Epithelial cell of prostate (primary cell): Measurements from ENCODE around the gene CASP2.
"Not testable (repeated sequence)": the region's sequence is repeated elsewhere in the genome, so short reads cannot be mapped to it uniquely, and the experiment has no call there.

Experiments used
- DNase-seq: peaks from one replicate; pipeline ENCODE4 v3.0.0-alpha.2; 2011; ENCODE audit warnings: low read depth, low spot score
- H3K27ac ChIP-seq: fragments of 450-650 bp; 2 replicates; pipeline ENCODE4 v1.5.1; 2017; ENCODE audit warnings: mild to moderate bottlenecking

Gene CASP2

GRCh38 chr7:143263266-143264195 lies 24.6 kb upstream of the CASP2 start, which contains the start of gene GSTK1:
TSS of gene GSTK1 (plus strand) at chr7:143263441. CDS start at chr7:143263514, 73 bp downstream.
- peak within 1 kb of the TSS; percentile 22 for H3K27ac ChIP-seq
- no peak for DNase-seq

DNA sequence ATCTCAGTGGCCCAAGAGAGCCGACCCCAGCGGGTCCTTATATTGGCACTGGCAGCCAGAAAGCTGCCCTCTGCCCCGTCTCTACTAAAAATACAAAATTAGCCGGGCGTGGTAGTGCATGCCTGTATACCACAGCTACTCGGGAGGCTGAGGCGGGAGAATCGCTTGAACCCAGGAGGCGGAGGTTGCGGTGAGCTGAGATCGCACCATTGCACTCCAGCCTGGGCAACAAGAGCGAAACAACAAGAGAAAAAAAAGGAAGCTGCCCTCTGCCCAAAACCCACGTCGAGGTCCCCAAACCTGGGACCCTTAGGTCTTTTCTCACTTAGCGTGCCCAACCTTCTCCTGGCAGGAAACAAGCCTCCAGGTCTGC lies 24.0 kb upstream of the CASP2 start:
- not testable (repeated sequence) for DNase-seq, H3K27ac ChIP-seq

DNA sequence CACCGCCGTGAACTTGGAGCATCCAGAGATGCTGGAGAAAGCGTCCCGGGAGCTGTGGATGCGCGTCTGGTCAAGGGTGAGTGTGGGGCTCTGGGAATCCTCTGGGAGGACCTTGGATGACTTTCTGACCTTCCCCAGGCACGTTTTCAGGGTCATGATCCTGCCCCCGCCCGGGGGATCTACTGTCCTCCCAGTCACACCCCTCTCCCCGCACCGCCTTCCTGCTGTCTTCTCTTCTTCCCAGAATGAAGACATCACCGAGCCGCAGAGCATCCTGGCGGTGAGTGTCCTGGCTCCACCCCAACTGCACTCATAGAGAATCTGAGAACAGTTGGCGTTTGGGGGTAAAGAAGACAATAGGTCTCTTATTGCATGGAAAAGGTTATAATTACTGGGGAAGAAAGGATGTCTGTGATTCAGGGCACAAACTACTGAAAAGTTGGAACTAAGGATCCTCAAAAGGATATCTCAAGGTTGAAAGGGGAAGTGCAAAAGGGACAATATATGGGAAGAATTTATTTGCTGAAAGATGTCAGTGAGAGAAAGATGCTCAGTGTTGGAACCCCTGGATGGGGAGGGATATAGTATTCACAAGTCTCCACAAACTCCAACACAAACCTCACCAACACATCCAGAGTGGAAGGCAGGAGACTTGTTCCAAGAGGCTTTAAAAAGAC lies 23.0 kb upstream of the CASP2 start:
- no peak overlapping the region for H3K27ac ChIP-seq
- DNase-seq = no peak

- DNase-seq = no peak
- H3K27ac ChIP-seq = no peak overlapping the region
Observed at GRCh38 chr7:143269251-143269650, 18.9 kb upstream of the CASP2 start.

DNA sequence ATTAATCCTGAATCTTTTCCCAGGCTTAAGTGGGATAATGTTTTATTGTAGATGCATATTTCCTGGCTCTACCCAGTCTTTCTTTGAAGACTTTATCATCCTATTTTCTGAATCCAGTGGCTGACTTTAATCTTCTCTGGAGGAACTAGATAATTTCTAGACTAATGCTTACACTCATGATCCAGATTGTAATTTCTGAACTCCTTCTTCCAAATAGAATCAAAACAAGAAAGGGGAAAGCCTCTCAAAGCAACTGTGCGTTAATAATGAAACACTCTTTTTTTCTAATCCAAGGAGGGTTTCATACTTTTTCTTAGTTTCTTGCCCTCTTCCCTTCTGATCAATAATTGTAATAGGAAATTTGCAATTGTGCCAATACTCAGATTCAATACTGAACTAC lies 16.9 kb upstream of the CASP2 start:
- no peak for DNase-seq
- no peak overlapping the region for H3K27ac ChIP-seq

DNA sequence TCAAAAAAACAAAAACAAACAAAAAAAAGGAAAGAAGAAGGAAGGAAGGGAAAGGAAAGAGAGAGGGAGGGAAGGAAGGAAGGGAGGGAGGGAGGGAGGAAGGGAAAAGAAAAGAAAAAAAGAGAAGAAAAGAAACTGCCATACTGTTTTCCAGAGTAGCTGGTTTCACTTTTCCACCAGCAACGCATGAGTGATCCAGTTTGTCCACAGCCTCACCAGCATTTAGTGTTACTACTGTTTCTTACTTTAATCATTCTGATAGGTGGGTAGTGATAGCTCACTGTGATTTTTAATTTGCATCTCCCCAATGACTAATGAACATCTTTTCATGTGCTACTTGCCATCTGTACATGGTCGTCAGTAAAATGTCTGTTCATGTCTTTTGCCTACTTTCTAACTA lies 15.3 kb upstream of the CASP2 start:
- DNase-seq = no peak
- H3K27ac ChIP-seq = no peak overlapping the region

DNA sequence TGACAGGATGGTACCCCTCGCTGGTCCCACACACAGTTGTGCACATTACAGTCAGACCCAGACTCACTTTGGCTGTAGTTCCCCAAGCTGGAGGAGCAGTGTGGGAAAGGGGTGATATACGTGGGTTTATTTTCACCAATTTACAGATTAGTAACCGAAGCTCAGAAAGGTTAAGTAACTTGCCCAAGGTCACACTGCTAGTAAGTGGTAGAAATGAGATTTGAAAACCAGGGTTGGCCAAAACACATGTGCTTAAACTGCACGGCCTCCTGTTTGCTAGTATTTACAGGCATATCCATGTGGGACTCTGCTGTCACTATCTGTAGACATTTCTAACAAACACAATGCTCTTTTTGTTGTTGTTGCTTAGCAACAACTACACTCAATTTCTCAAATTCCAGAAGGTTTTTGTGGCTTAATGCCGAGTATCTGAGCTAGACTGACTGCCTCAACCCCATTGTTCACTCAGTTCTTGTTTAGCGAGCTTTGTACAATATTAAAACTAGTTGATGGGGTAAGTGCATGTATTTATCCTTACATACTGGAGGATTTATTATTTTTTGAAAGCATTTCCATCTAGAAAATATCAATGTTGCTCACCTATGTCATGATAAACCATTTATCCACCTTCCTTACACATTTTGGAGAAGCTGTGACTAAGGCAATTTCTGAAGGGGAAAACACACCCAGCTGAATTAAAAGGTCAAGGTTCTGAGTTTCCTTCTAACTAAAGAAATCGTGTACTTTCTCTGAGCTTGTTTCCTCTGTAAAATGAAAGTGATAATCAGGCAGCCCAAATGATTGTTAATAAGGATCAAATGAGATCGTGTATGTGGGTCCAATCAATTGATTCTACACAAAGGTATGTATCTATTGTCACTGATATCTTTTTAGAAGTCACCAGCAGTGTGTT lies 8.7 kb upstream of the CASP2 start:
- peak overlapping the region; percentile 18 for H3K27ac ChIP-seq
- DNase-seq = no peak

DNA sequence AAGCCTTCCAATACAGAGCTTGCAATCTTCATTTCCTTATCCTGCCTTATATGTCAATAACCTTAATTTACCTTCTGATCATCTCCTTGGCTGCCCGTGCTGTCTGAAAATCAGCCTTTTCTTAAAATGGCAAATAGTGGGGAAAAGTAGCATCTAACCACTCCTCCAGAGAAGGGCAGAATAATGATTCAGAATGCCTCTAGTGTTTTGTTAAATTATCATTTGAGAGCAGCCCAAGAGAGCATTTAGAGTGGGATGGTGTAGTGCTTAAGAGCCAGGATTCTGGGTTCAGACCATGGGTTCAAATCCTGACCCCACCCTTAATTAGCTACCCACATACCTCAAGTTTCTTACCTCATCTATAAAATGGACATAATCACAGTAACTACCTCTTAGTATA lies 8.0 kb upstream of the CASP2 start:
- DNase-seq = no peak
- no peak overlapping the region for H3K27ac ChIP-seq

DNA sequence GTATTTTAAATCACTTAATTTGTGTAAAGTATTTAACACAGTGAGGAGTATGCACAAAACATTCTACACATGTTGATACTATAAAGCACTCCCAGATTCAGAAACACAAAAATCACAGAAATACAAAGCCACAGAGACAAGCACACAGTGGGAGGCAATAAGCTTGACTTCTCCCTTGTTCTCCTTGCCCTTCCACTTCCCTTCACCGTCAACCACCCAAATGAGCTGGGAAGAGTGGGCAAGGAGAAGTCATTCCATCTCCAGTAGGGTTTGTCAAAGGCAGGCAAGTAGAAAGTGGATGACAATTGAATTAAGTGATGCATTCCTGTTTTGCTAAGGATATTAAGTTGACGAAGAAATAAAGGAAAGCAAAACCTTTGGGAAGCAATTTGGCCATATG lies 7.6 kb upstream of the CASP2 start:
- H3K27ac ChIP-seq = no peak overlapping the region
- no peak for DNase-seq

DNA sequence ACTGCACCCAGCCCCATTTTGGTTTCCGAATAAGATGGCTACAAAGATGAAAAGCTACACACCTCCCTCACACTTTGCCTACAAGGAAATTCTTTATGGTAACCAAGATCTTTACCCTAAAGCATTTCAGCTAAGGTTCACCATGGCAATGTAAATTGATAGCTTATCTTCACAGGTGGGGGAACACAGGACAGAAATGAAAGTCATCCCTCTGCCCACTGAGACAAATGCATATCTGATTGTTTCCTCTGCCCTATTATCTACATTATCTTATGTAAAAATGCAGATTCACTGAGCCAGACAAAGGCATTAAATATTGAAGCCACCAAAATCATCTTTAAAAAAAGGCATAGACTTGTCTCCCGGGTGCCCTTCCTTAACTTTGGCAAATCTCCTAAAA lies 6.6 kb upstream of the CASP2 start:
- no peak overlapping the region for H3K27ac ChIP-seq
- no peak for DNase-seq

DNA sequence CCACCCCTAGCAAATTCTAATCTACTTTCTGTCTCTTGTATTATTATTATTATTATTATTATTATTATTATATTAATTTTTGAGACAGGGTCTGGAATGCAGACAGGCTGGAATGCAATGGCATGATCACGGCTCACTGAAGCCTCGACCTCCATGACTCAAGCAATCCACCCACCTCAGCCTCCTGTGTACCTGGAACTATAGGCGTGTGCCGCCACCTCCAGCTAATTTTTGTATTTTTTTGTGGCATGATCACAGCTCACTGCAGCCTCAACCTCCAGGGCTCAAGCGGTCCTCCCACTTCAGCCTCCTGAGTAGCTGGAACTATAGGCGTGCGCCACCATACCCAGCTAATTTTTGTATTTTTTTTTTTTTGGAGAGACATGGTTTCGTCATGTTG lies 6.0 kb upstream of the CASP2 start:
- H3K27ac ChIP-seq = no peak overlapping the region
- DNase-seq = no peak

DNA sequence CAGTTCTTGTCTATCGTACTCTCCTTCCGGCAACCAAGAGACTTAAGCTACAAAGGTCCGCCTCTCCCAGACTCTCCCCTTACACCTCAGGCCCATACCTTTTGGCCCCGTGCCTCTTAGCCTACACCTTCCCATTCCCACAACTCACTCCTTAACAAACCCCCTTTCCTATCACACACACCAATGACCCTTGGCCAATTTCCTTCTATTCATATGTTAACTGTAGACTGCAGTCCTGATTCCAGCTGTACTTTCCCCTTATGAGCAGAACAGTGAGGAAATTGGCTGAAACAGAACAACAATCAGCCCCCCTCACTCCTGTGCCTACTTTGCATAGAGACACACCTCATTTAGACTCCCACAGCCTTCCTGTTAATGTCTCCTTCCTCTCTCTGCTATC lies 4.8 kb upstream of the CASP2 start:
- H3K27ac ChIP-seq = no peak overlapping the region
- DNase-seq = no peak

DNA sequence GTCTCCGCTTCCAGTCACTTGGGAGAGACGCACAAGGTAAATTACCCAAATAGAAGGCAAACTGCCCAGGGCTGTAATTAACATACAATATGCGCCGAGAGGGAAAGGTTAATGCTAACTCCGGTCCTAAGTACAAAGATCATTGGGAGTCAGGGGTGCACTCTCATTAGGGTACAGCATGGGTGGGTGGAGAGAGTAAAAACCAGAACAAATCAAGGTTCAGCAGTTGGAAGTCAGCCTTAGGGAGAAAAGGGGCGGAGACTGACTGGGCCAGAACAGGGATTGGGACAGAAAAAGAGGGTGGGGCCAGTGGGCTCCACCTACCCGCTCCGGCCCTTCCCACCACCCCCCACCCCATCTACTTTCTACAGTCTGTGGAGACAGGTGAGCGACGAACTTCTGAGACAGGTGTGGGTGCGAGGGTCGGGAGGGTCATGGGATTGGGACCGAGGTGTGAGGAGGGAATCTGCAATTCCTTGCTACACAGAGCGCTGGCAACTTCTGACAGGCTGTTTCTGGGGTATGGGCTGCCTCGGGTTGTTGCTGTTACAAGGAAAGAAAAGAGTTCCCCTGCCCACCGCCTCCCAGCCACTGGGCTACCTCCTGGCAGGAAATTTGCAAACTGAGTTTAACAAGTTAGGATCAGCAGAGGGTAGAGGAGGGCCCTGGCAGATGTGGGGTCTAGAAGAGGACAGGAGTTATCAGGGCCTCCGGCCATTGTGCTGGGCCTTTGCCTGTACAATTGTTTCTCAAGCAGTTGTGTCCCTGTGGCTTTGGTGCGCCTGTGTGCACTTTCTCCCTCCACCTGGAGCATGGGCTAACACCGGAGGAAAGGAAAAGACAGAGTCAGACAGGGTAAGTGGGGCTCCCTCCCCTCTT lies 3.3 kb upstream of the CASP2 start, which contains the start of gene TMEM139:
TMEM139 (plus strand) TSS at position 368 of the 879 bp plus-strand sequence. CDS start 1,000 bp downstream, outside the sequence.
- no peak for DNase-seq
- peak within 1 kb of the TSS; percentile 84 for H3K27ac ChIP-seq

- H3K27ac ChIP-seq = peak overlapping the region; percentile 84
- DNase-seq = no peak
Observed at GRCh38 chr7:143285470-143285778, 2.7 kb upstream of the CASP2 start.

- DNase-seq = no peak
- peak overlapping the region; percentile 84 for H3K27ac ChIP-seq
Observed at GRCh38 chr7:143285806-143286521, 2.2 kb upstream of the CASP2 start.

DNA sequence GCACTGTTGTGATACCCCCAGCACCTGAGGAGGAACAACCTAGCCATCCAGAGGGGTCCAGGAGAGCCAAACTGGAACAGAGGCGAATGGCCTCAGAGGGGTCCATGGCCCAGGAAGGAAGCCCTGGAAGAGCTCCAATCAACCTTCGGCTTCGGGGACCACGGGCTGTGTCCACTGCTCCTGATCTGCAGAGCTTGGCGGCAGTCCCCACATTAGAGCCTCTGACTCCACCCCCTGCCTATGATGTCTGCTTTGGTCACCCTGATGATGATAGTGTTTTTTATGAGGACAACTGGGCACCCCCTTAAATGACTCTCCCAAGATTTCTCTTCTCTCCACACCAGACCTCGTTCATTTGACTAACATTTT lies 1.6 kb upstream of the CASP2 start:
- H3K27ac ChIP-seq = peak overlapping the region; percentile 84
- DNase-seq = no peak

DNA sequence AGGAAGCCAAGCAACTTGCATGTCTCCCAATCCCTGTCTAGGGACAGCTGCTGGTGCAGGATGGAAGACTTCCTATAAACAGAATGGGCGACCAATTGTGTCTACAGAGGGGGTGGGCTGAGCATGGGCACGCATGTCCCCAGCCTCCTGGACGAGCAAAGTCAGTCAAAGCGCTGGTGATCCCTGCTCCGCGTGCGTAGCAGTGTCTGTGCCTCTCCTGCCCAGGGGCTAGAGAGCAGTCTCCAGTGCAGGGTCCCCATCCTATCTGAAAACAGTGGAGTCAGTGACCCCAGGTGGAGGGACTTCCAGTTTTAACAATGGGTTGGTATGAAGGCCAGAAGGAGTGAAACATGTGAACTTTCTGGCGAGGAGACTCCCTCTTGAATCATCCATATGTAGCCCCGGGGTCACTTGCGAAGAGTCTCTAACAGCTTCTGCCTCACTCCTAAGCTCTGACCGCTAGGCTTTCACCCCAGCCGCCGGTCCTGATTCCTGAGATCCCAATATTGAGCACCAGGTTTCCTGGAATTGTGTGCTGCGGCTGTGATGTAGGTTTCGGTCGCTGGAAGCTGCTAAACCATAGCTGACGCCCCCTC lies 714 bp upstream of the CASP2 start:
- DNase-seq = no peak
- H3K27ac ChIP-seq = no peak overlapping the region

GRCh38 chr7:143288836-143289235 lies 685 bp downstream of the CASP2 start:
- peak overlapping the region; percentile 69 for H3K27ac ChIP-seq
- no peak for DNase-seq

- no peak for DNase-seq
- H3K27ac ChIP-seq = peak overlapping the region; percentile 69
Observed at GRCh38 chr7:143289421-143289820, 1.3 kb downstream of the CASP2 start.
